HepG2 (cell line): Measurements from ENCODE around the gene INTS7. TPM values are rescaled to one million over a fixed set of nuclear protein-coding genes. Genes with fewer than 3 reads are reported as not detected.

Experiments used
- ARID5B ChIP-seq: IDR thresholded peaks from 2 replicates; pipeline ENCODE4 v1.4.0; 2020; ENCODE audit warnings: mild to moderate bottlenecking, missing genetic modification reagents
- ATF5 ChIP-seq: sonication (generic); formaldehyde crosslinking; IDR thresholded peaks from 2 replicates; pipeline ENCODE4 v1.4.0; 2020; ENCODE audit warnings: mild to moderate bottlenecking, low read depth, missing genetic modification reagents
- BATF2 ChIP-seq: sonication (generic); formaldehyde crosslinking; IDR thresholded peaks from 2 replicates; pipeline ENCODE4 v1.8.0; 2022; ENCODE audit warnings: mild to moderate bottlenecking, missing genetic modification reagents, moderate library complexity
- CEBPB ChIP-seq: IDR thresholded peaks from 2 replicates; pipeline ENCODE4 v1.6.1; 2011; ENCODE audit warnings: low read depth, low read length, improper control_type of control experiment, borderline replicate concordance
- ETV5 ChIP-seq: IDR thresholded peaks from 2 replicates; pipeline ENCODE4 v1.6.1; 2018; ENCODE audit warnings: missing biosample characterization, missing genetic modification reagents, inconsistent platforms, borderline replicate concordance
- FOSL1 ChIP-seq: sonication (generic); formaldehyde crosslinking; IDR thresholded peaks from 2 replicates; pipeline ENCODE4 v1.9.0; 2021; ENCODE audit warnings: missing genetic modification reagents, borderline replicate concordance
- FOXJ3 ChIP-seq: sonication (generic); formaldehyde crosslinking; IDR thresholded peaks from 2 replicates; pipeline ENCODE4 v1.4.0; 2020; ENCODE audit warnings: missing genetic modification reagents, mild to moderate bottlenecking, borderline replicate concordance
- HMG20A ChIP-seq: IDR thresholded peaks from 2 replicates; pipeline ENCODE4 v1.6.1; 2016; ENCODE audit warnings: borderline replicate concordance
- HNRNPLL ChIP-seq: fragments of 200-400 bp; formaldehyde crosslinking; IDR thresholded peaks from 2 replicates; pipeline ENCODE4 v1.6.1; 2017; ENCODE audit warnings: mild to moderate bottlenecking, low read depth, low read length; ENCODE audit not compliant: poor library complexity, severe bottlenecking
- NCOA2 ChIP-seq: sonication (generic); formaldehyde crosslinking; IDR thresholded peaks from 2 replicates; pipeline ENCODE4 v1.8.0; 2022; ENCODE audit warnings: inconsistent platforms
- SAP130 ChIP-seq: IDR thresholded peaks from 2 replicates; pipeline ENCODE4 v1.6.1; 2016; ENCODE audit warnings: low read depth
- SP5 ChIP-seq: IDR thresholded peaks from 2 replicates; pipeline ENCODE4 v1.6.1; 2016; ENCODE audit warnings: low read depth, borderline replicate concordance
- TBL1XR1 ChIP-seq: fragments of 150-350 bp; IDR thresholded peaks from 2 replicates; pipeline ENCODE4 v1.6.1; 2014; ENCODE audit warnings: borderline replicate concordance, low read length; ENCODE audit not compliant: partially characterized antibody
- TFAP4 ChIP-seq: sonication (generic); IDR thresholded peaks from 2 replicates; pipeline ENCODE4 v1.6.1; 2016; ENCODE audit warnings: low read depth, borderline replicate concordance
- ZNF547 ChIP-seq: sonication (generic); formaldehyde crosslinking; IDR thresholded peaks from 2 replicates; pipeline ENCODE4 v1.5.1; 2020; ENCODE audit warnings: mild to moderate bottlenecking, missing genetic modification reagents
- ZNF556 ChIP-seq: sonication (generic); formaldehyde crosslinking; IDR thresholded peaks from 2 replicates; pipeline ENCODE4 v1.4.0; 2020; ENCODE audit warnings: mild to moderate bottlenecking, missing genetic modification reagents, borderline replicate concordance
- ZNF644 ChIP-seq: IDR thresholded peaks from 2 replicates; pipeline ENCODE4 v1.6.1; 2016; ENCODE audit warnings: low read depth
- ZNF672 ChIP-seq: sonication (generic); formaldehyde crosslinking; IDR thresholded peaks from 2 replicates; pipeline ENCODE4 v1.8.1; 2022; ENCODE audit warnings: missing genetic modification reagents
- ZSCAN21 ChIP-seq: sonication (generic); formaldehyde crosslinking; IDR thresholded peaks from 2 replicates; pipeline ENCODE4 v1.8.0; 2022; ENCODE audit warnings: mild to moderate bottlenecking, missing genetic modification reagents, moderate library complexity, borderline replicate concordance
- polyA plus RNA-seq, 8 experiments: library from polyadenylated mRNA; depleted of rRNA in 3 of 8; stranded (reverse) in 7 of 8; unstranded in 1 of 8; fragments of >200 nt; fragmentation: Illumina TruSeq in 4 of 8; extraction: Trizol in 4 of 8; gene quantifications; 2 replicates each; pipeline versions ENCODE4 v1.2.1 to v1.2.3, GENCODE V29; 2011 to 2016; ENCODE audit warnings: low read depth in 4 of 8, missing spikeins in 1 of 8, mixed read lengths in 1 of 8; ENCODE audit not compliant: insufficient read depth in 1 of 8
- total RNA-seq, 5 experiments: library from RNA; depleted of rRNA; stranded (reverse); fragments of >200 nt; fragmentation: Illumina TruSeq; extraction: Trizol; gene quantifications; 2 replicates each; pipeline ENCODE4 v1.2.3, GENCODE V29; 2016; ENCODE audit warnings: low read depth in 1 of 5
- TF ChIP-seq, protein P1 (sequence below), 2 experiments: sonication (generic) in 1 of 2; formaldehyde crosslinking in 1 of 2; IDR thresholded peaks; 2 replicates each; pipeline versions ENCODE4 v1.4.0 to v1.6.1; 2018 to 2020; ENCODE audit warnings: missing genetic modification reagents in 2 of 2, borderline replicate concordance in 1 of 2, low read depth in 1 of 2, mild to moderate bottlenecking in 1 of 2, missing biosample characterization in 1 of 2

Gene INTS7
- total and polyA plus RNA-seq, 2 of the 13 experiments (the other 11 are each of a cell fraction or from before 2014, with no cell fraction given): 18.3 to 22.4 TPM

DNA sequence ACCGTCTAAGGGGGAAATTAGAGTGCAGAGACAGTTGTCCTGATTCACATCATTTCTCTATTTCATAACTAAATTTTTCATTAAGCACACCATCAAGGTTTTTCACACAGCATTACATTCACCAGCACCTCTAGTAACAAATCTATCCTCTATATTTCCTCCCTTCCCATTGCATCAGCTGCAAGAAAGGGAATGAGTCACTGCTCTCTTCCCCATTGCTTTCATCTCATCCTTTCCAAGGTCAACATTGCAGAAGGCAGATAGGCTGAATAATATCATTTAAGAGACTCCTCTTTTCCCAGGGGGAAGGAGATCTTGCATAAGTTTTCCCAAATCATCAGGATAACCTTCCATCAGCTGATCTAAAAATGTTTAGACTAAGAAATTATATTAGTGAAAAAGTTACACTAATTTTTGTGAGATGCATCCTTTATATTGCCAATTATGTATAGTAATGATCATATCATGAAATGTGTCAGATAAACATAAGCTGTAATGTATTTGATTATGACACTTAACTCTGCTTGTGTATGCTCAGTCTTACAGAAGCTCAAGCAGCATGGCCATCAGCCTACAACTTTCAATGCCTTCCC, 4.3 kb downstream of the INTS7 start (continued):
- TF ChIP-seq, protein P1, sequence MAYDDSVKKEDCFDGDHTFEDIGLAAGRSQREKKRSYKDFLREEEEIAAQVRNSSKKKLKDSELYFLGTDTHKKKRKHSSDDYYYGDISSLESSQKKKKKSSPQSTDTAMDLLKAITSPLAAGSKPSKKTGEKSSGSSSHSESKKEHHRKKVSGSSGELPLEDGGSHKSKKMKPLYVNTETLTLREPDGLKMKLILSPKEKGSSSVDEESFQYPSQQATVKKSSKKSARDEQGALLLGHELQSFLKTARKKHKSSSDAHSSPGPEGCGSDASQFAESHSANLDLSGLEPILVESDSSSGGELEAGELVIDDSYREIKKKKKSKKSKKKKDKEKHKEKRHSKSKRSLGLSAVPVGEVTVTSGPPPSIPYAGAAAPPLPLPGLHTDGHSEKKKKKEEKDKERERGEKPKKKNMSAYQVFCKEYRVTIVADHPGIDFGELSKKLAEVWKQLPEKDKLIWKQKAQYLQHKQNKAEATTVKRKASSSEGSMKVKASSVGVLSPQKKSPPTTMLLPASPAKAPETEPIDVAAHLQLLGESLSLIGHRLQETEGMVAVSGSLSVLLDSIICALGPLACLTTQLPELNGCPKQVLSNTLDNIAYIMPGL (CRISPR knock-in tag; IDR thresholded peaks at IDR 0.05; ENCODE audit: borderline replicate concordance in 1 of 2, low read depth in 1 of 2): no peak
- TF ChIP-seq BATF2 (CRISPR knock-in tag) (no peak), FOXJ3 (CRISPR knock-in tag) (0 out of 2 replicates have a peak, but pooled peaks have one; percentile 20), ZSCAN21 (CRISPR knock-in tag) (no peak), HNRNPLL (no peak), ZNF556 (no peak), ATF5 (CRISPR knock-in tag) (no peak), FOSL1 (peak; percentile 91), ARID5B (CRISPR knock-in tag) (peak; percentile 92), NCOA2 (peak; percentile 57; the same call in 1 of the 2 replicates), ZNF644 (CRISPR knock-in tag) (peak; percentile 91), SP5 (no peak), ETV5 (CRISPR knock-in tag) (peak; percentile 35; the same call in 1 of the 2 replicates), HMG20A (CRISPR knock-in tag) (peak; percentile 90), TBL1XR1 (no peak), CEBPB (peak; percentile 86; the same call in 1 of the 2 replicates), ZNF547 (no peak), SAP130 (CRISPR knock-in tag) (peak; percentile 80), TFAP4 (peak; percentile 71; the same call in 1 of the 2 replicates), ZNF672 (CRISPR knock-in tag) (no peak)
